Breast epithelium (tissue), 3 donors: ENCODE data around the gene P2RY12.

ENCODE experiments used
- POLR2A ChIP-seq: fragments of 450-650 bp; IDR thresholded peaks from one replicate; pipeline ENCODE4 v1.6.1; 2016; ENCODE audit warnings: antibody characterized with exemption, mild to moderate bottlenecking, moderate library complexity
- POLR2AphosphoS5 ChIP-seq, 3 donors: sonication (generic); formaldehyde crosslinking; IDR thresholded peaks; one replicate each; pipeline ENCODE4 v1.6.1; 2017; ENCODE audit warnings: antibody characterized with exemption in 3 of 3
- TF ChIP-seq, protein P1 (sequence below), 3 donors: fragments of 450-650 bp; IDR thresholded peaks; one replicate each; pipeline ENCODE4 v1.5.1; 2016 to 2017; ENCODE audit warnings: antibody characterized with exemption in 3 of 3, mild to moderate bottlenecking in 3 of 3, moderate library complexity in 3 of 3

DNA sequence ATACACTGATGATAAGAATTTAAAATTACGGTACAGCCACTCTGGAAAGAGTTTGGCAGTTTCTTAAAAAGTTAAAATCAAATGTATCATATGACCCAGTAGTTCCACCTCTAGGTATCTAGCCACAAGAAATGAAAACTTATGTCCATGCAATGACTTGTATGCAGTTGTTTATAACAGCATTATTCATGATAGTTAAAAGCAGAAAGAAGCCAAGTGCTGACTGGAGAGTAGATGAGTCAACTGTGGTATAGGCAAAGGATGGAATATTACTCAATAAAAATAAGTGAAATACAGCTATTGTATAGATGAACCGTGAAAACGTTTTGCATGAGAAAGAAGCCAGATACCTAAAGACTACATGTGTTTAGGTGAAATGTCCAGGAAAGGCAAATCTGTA, 82.8 kb downstream of the P2RY12 start:
- TF ChIP-seq, protein P1, sequence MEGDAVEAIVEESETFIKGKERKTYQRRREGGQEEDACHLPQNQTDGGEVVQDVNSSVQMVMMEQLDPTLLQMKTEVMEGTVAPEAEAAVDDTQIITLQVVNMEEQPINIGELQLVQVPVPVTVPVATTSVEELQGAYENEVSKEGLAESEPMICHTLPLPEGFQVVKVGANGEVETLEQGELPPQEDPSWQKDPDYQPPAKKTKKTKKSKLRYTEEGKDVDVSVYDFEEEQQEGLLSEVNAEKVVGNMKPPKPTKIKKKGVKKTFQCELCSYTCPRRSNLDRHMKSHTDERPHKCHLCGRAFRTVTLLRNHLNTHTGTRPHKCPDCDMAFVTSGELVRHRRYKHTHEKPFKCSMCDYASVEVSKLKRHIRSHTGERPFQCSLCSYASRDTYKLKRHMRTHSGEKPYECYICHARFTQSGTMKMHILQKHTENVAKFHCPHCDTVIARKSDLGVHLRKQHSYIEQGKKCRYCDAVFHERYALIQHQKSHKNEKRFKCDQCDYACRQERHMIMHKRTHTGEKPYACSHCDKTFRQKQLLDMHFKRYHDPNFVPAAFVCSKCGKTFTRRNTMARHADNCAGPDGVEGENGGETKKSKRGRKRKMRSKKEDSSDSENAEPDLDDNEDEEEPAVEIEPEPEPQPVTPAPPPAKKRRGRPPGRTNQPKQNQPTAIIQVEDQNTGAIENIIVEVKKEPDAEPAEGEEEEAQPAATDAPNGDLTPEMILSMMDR (IDR thresholded peaks at IDR 0.05), result no peak
- TF ChIP-seq POLR2AphosphoS5 (IDR thresholded peaks at IDR 0.05) (no peak), POLR2A (no peak)
